AG09319 (cell line): ENCODE measurements around the gene STK17B.
A peak's percentile ranks its signal among the peaks of the same experiment; 100 is the strongest.

ENCODE experiments used
- DNase-seq: peaks from one replicate; pipeline ENCODE4 v3.0.0-alpha.2; 2010; ENCODE audit warnings: low read depth; ENCODE audit errors: extremely low read depth
- TF ChIP-seq, protein P1 (sequence below): IDR thresholded peaks from 2 replicates; pipeline ENCODE4 v1.5.1; 2011; ENCODE audit warnings: low read depth, mild to moderate bottlenecking, inconsistent platforms, low read length, moderate library complexity

STK17B gene

DNA sequence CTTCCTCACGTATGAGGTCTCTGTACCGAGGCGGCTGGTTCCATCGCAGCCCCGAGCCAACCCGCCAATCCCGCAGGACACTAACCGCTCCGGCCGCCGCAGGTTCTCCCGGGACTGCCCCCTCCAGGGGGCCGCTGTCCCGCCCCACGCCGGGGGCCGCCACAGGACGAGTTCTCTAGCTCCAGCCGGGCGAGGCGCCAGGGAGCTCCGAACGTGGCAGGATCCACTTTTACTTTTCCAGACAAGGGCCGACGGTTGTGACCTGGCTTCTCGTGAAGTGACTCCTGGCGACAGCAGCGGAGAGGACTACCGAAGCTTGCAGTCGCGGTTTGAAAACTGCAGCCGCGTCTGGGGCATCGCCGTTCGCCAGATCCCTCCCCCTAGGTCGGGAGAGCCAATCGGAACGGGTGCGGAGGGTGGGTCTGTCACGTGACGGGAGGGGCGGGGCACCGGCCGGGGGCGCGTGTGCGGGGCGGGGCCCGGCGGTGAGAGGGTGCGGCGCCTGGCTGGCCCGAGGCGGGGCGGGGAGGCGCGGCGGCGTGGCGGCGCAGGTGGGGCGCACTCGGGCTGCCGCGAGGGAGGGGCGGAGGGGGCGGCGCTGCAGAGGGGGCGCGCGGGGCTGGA lies at the start of gene STK17B:
STK17B (minus strand) TSS at position 331 of the 624 bp plus-strand sequence. CDS start 8,195 bp downstream, outside the sequence.
- TF ChIP-seq, protein P1, sequence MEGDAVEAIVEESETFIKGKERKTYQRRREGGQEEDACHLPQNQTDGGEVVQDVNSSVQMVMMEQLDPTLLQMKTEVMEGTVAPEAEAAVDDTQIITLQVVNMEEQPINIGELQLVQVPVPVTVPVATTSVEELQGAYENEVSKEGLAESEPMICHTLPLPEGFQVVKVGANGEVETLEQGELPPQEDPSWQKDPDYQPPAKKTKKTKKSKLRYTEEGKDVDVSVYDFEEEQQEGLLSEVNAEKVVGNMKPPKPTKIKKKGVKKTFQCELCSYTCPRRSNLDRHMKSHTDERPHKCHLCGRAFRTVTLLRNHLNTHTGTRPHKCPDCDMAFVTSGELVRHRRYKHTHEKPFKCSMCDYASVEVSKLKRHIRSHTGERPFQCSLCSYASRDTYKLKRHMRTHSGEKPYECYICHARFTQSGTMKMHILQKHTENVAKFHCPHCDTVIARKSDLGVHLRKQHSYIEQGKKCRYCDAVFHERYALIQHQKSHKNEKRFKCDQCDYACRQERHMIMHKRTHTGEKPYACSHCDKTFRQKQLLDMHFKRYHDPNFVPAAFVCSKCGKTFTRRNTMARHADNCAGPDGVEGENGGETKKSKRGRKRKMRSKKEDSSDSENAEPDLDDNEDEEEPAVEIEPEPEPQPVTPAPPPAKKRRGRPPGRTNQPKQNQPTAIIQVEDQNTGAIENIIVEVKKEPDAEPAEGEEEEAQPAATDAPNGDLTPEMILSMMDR, result peak; percentile 14
- DNase-seq, result peak; percentile 85

DNA sequence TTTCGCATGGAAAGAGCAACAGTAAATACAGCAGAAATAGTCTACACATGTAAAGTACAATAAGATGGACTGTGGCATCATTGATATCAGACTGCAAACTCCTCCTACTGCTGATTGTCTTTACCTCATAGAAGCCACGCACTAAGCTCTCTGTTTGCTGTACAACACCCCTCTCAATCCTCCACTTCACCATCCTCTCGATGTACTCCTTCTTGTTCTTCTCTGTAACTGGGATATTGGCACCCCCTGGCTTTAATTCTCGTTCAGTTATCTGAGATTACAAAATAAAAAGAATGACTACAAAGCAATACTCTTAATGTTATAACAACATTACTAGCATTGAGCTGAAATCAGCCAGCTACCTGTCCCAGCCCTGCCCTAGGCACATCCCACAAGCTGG lies 49.3 kb upstream of the STK17B start:
- DNase-seq, result no peak
- TF ChIP-seq, protein P1, result no peak

DNA sequence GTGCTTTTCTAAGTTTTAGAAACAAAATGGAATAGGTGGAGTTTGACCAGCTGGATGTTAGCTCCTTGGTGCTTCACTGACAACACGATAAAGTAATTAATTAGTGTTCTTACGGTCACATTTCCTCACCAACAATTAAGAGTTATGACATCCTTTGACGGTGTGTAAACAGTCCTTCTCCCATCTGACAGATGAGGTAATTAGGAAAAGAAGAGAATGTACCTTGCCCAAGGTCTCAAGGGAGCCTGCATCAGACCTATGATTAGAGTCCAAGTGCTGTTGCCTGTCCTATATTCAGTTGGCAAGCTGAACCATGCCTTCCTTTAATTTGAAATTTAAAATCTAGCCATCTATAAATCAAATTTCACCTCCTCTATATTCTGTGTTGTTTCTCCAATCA lies 48.3 kb upstream of the STK17B start:
- TF ChIP-seq, protein P1, result no peak
- no peak for DNase-seq

GRCh38 chr2:196218106-196218505 lies 46.7 kb upstream of the STK17B start:
- DNase-seq, result no peak
- TF ChIP-seq, protein P1, result no peak

GRCh38 chr2:196217116-196217515 lies 45.7 kb upstream of the STK17B start:
- TF ChIP-seq, protein P1, result no peak

GRCh38 chr2:196215376-196215775 lies 44.0 kb upstream of the STK17B start:
- TF ChIP-seq, protein P1, result no peak
- DNase-seq, result no peak

More at GRCh38 chr2:196217116-196217515, 45.7 kb upstream of the STK17B start:
- no peak for DNase-seq

DNA sequence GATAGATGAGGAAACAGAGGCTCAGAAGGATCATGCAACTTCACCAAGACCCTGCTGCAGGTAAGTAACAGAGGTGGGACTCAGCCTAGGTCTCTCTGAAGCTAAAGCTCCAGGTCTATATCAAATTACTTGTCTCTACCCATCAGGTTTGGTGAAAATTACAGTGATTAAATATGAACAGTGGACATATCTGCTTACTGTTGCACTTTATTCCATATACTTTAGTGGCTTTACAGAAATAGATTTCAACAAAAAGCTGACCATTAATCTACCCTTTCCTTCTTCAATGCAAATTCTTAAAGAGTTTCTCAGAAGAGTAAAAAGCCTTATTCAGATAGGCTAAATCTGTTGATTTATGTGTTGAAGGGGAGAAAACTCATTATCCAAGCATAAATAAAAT lies 42.8 kb upstream of the STK17B start:
- TF ChIP-seq, protein P1, result no peak
- no peak for DNase-seq
